NT2/D1 (cell line): ENCODE measurements around the gene ARIH1.

Experiments used
- DNase-seq: peaks from one replicate; pipeline ENCODE4 v3.0.0-alpha.2; 2011; ENCODE audit warnings: low read depth, low spot score
- H3K27me3 ChIP-seq: 2 replicates; pipeline ENCODE4 v1.6.0; 2011; ENCODE audit warnings: mild to moderate bottlenecking; ENCODE audit not compliant: insufficient read length, insufficient read depth
- H3K36me3 ChIP-seq: 2 replicates; pipeline ENCODE4 v1.6.1; 2011; ENCODE audit warnings: mild to moderate bottlenecking, low read length, mixed read lengths; ENCODE audit not compliant: insufficient read depth, insufficient read length
- H3K4me1 ChIP-seq: 2 replicates; pipeline ENCODE4 v1.5.1; 2011; ENCODE audit not compliant: insufficient read depth, insufficient read length
- H3K4me3 ChIP-seq: 2 replicates; pipeline ENCODE4 v1.5.1; 2011; ENCODE audit warnings: low read depth; ENCODE audit not compliant: insufficient read length
- H3K9ac ChIP-seq: 2 replicates; pipeline ENCODE4 v1.6.0; 2011; ENCODE audit warnings: low read depth; ENCODE audit not compliant: insufficient read length
- H3K9me3 ChIP-seq: 2 replicates; pipeline ENCODE4 v1.5.1; 2011; ENCODE audit warnings: mild to moderate bottlenecking, low read length; ENCODE audit not compliant: insufficient read depth
- SUZ12 ChIP-seq: IDR thresholded peaks from 2 replicates; pipeline ENCODE4 v1.6.1; 2011; ENCODE audit not compliant: insufficient read length, insufficient read depth; ENCODE audit errors: extremely low read depth
- YY1 ChIP-seq: IDR thresholded peaks from 2 replicates; pipeline ENCODE4 v1.6.1; 2011; ENCODE audit not compliant: insufficient read length, insufficient read depth
- ZNF274 ChIP-seq: IDR thresholded peaks from 2 replicates; pipeline ENCODE4 v1.6.1; 2011; ENCODE audit warnings: mild to moderate bottlenecking, low read depth, low read length

ARIH1 gene

GRCh38 chr15:72585476-72586058 is 111.4 kb downstream of the ARIH1 start:
- DNase-seq: no peak
- no peaks in the 10 kb centered on the region for H3K27me3 ChIP-seq
- no peak overlapping the region for H3K4me3 ChIP-seq
- no peak for TF ChIP-seq SUZ12
- no peak for TF ChIP-seq YY1
- no peak for TF ChIP-seq ZNF274
- H3K9me3 ChIP-seq: no peaks in the 10 kb centered on the region
- no peak overlapping the region for H3K9ac ChIP-seq
- H3K4me1 ChIP-seq: no peaks in the 10 kb centered on the region
- peaks cover 55% of the 10 kb centered on the region for H3K36me3 ChIP-seq

GRCh38 chr15:72588096-72588495 is 114.0 kb downstream of the ARIH1 start:
- TF ChIP-seq YY1 (no peak), ZNF274 (no peak), SUZ12 (no peak)
- H3K36me3 ChIP-seq: peaks cover 31% of the 10 kb centered on the region
- no peak for DNase-seq
- H3K9ac ChIP-seq: no peak overlapping the region
- no peaks in the 10 kb centered on the region for H3K9me3 ChIP-seq
- H3K4me1 ChIP-seq: no peaks in the 10 kb centered on the region
- no peak overlapping the region for H3K4me3 ChIP-seq
- no peaks in the 10 kb centered on the region for H3K27me3 ChIP-seq

DNA sequence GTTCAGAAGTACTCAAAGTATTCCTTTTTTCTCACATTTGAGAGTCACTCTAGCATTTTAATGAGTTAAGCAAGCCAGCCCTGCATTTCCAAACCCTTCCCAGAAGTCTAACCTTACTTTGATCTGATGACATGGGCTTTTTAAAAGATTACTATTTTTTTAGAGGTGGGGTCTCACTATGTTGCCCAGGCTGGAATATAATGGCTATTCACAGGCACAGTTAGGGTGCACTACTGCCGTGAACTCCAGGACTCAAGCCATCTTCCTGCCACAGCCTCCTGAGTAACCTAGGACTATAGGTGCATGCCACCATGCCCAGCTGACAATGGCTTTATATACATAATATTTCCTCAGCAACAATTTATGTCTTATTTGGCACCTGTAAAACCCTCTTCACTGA is 116.3 kb downstream of the ARIH1 start:
- Histone ChIP-seq H3K9me3 (no peaks in the 10 kb centered on the region), H3K4me1 (no peaks in the 10 kb centered on the region), H3K9ac (no peak overlapping the region), H3K4me3 (no peak overlapping the region), H3K36me3 (peaks cover 9% of the 10 kb centered on the region), H3K27me3 (no peaks in the 10 kb centered on the region)
- no peak for TF ChIP-seq YY1
- TF ChIP-seq ZNF274: no peak
- no peak for TF ChIP-seq SUZ12
- DNase-seq: no peak

DNA sequence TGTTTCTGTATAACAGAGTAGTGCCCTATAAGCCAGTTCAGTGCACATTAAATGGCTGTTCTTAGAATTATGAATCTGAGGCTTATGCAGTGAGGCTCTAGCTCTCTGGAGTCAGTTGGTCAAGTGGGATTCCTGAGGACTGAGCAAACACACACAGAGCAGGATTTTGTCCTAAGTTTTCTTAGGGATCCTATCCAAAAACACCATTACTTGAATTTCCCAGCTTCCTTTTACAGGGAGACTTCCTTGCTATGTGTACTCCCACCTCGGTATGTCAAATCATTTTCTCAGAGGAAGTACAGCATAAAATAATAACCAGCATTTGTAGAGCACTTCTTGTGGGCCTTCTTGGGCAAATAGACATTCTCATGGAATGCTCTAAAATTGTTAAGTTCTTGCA is 117.2 kb downstream of the ARIH1 start:
- Histone ChIP-seq H3K36me3 (no peaks in the 10 kb centered on the region), H3K9ac (no peak overlapping the region), H3K9me3 (no peaks in the 10 kb centered on the region), H3K27me3 (no peaks in the 10 kb centered on the region), H3K4me1 (no peaks in the 10 kb centered on the region), H3K4me3 (no peak overlapping the region)
- no peak for DNase-seq
- TF ChIP-seq SUZ12 (no peak), YY1 (no peak), ZNF274 (no peak)

GRCh38 chr15:72592097-72592496 is 118.0 kb downstream of the ARIH1 start:
- H3K27me3 ChIP-seq: no peaks in the 10 kb centered on the region
- no peaks in the 10 kb centered on the region for H3K36me3 ChIP-seq
- TF ChIP-seq YY1: no peak
- no peak for TF ChIP-seq ZNF274
- no peak for TF ChIP-seq SUZ12
- no peaks in the 10 kb centered on the region for H3K4me1 ChIP-seq
- no peak overlapping the region for H3K9ac ChIP-seq
- H3K9me3 ChIP-seq: no peaks in the 10 kb centered on the region
- no peak overlapping the region for H3K4me3 ChIP-seq
- no peak for DNase-seq

- H3K27me3 ChIP-seq: no peaks in the 10 kb centered on the region
- TF ChIP-seq YY1: no peak
- no peak for TF ChIP-seq ZNF274
- no peak for TF ChIP-seq SUZ12
- DNase-seq: no peak
Measured at GRCh38 chr15:72592676-72593075, 118.5 kb downstream of the ARIH1 start.

GRCh38 chr15:72593838-72594237 is 119.7 kb downstream of the ARIH1 start:
- H3K36me3 ChIP-seq: no peaks in the 10 kb centered on the region
- H3K9me3 ChIP-seq: no peaks in the 10 kb centered on the region
- no peak for DNase-seq
- H3K4me3 ChIP-seq: no peak overlapping the region
- H3K27me3 ChIP-seq: no peaks in the 10 kb centered on the region
- TF ChIP-seq SUZ12 (no peak), ZNF274 (no peak), YY1 (no peak)
- no peaks in the 10 kb centered on the region for H3K4me1 ChIP-seq
- H3K9ac ChIP-seq: no peak overlapping the region

More at GRCh38 chr15:72592676-72593075, 118.5 kb downstream of the ARIH1 start:
- Histone ChIP-seq H3K4me3 (no peak overlapping the region), H3K36me3 (no peaks in the 10 kb centered on the region), H3K4me1 (no peaks in the 10 kb centered on the region), H3K9me3 (no peaks in the 10 kb centered on the region), H3K9ac (no peak overlapping the region)

DNA sequence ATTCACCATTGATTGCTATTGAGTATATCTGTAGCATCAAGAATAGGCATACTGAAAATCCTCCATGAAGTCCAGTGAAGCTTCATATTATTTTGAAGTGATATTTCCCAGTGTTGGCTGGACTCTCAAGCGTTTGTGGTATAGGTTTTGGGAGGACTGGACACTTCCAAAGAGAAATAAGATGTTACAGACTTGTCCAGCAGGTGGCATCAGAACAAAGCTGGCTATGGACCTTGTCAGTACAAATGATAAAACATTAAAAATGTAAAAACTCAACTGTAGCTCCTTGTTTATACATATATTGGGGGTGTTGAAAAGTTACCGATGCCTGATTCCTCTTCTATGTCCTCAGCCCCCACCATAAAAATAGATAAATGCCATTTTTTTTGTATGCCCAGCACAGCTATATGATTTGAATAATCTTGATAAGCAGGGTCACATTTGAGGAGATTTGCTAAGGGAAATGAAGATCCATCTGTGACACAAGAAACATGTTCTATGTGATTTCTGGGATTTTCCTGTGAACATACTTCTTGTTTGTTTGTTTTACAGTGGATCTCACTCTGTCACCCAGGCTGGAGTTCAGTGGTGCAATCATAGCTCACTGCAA is 125.8 kb downstream of the ARIH1 start:
- H3K4me1 ChIP-seq: no peaks in the 10 kb centered on the region
- H3K36me3 ChIP-seq: no peaks in the 10 kb centered on the region
- no peaks in the 10 kb centered on the region for H3K27me3 ChIP-seq
- peaks cover 10% of the 10 kb centered on the region for H3K9me3 ChIP-seq
- no peak overlapping the region for H3K9ac ChIP-seq
- H3K4me3 ChIP-seq: no peak overlapping the region
- peak; percentile 22 for DNase-seq
- no peak for TF ChIP-seq ZNF274
- TF ChIP-seq SUZ12: no peak
- no peak for TF ChIP-seq YY1
